HEK293T (cell line): ENCODE measurements around the gene CREB5.

ENCODE experiments used
- BHLHE40 ChIP-seq: fragments of 450-650 bp; IDR thresholded peaks from 2 replicates; pipeline ENCODE4 v1.6.1; 2016; ENCODE audit warnings: mild to moderate bottlenecking, moderate library complexity, borderline replicate concordance
- FOXA1 ChIP-seq: fragments of 450-650 bp; IDR thresholded peaks from 2 replicates; pipeline ENCODE4 v1.6.1; 2016; ENCODE audit warnings: mild to moderate bottlenecking
- FOXK2 ChIP-seq: fragments of 450-650 bp; IDR thresholded peaks from 2 replicates; pipeline ENCODE4 v1.6.1; 2016; ENCODE audit warnings: mild to moderate bottlenecking
- FOXM1 ChIP-seq: fragments of 450-650 bp; IDR thresholded peaks from 2 replicates; pipeline ENCODE4 v1.6.1; 2017; ENCODE audit warnings: mild to moderate bottlenecking, borderline replicate concordance
- L3MBTL2 ChIP-seq: fragments of 450-650 bp; conservative IDR thresholded peaks from 2 replicates; pipeline ENCODE4 v1.6.1; 2016; ENCODE audit warnings: mild to moderate bottlenecking
- SP1 ChIP-seq: fragments of 450-650 bp; IDR thresholded peaks from 2 replicates; pipeline ENCODE4 v1.6.1; 2017
- SUZ12 ChIP-seq: fragments of 450-650 bp; IDR thresholded peaks from 2 replicates; pipeline ENCODE4 v1.6.1; 2016; ENCODE audit warnings: mild to moderate bottlenecking
- ZNF384 ChIP-seq: fragments of 450-650 bp; IDR thresholded peaks from 2 replicates; pipeline ENCODE4 v1.6.1; 2016

DNA sequence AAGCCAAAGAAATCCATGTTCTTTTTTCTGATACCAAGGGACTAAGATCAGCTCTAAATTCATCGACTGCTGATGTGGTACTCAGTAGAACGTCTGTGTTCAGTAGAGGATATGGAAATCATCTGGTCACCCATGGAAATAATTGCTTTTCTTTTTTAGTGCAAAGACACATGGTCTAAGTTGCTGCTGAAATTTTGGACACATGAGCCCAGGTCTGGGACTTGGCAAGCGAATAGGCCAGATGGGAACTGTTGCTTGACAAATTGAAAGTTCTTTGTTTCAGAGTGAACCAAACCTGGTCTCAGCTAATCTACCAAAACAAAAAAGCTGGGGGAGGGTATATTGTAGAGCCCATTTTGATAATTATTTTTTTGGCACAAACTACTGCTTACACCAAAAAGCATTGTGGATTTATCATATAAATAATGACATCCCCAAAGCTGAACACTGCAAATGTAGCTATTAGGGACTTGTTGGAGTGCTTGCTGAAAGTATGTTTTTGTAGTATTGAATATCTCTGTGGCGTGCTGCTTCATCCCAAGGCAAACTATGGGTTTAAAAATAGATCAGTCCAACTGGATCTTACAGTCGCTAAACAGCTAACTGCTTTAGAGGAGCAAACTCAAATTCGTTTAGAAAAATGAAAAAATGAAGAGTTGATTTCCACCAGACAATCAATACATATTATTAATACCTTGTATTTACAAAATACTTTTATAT lies 401.1 kb downstream of the CREB5 start:
- TF ChIP-seq SP1, result no peak
- TF ChIP-seq L3MBTL2, result no peak
- no peak for TF ChIP-seq ZNF384
- no peak for TF ChIP-seq SUZ12
- no peak for TF ChIP-seq BHLHE40
- no peak for TF ChIP-seq FOXK2
- no peak for TF ChIP-seq FOXA1
- no peak for TF ChIP-seq FOXM1
